Measurements from ENCODE around the gene MLLT3.

- TF ChIP-seq CTCF (IDR thresholded peaks at IDR 0.05) (no peak), EP300 (IDR thresholded peaks at IDR 0.05; ENCODE audit: low read depth) (no peak)
Measured at GRCh38 chr9:20529837-20530236, 92.5 kb downstream of the MLLT3 start.
